Right lobe of liver (tissue), 4 donors: Measurements from ENCODE around the gene TM2D1.

Experiments used
- POLR2A ChIP-seq: fragments of 450-650 bp; IDR thresholded peaks from one replicate; pipeline ENCODE4 v1.6.1; 2017; ENCODE audit warnings: antibody characterized with exemption, mild to moderate bottlenecking
- TF ChIP-seq, protein P1 (sequence below), 4 donors: fragments of 200-600 bp in 3 of 4; fragments of 450-650 bp in 1 of 4; IDR thresholded peaks; one replicate each; pipeline versions ENCODE4 v1.5.1 to v1.8.0; 2016 to 2022; ENCODE audit warnings: antibody characterized with exemption in 4 of 4, mild to moderate bottlenecking in 2 of 4
- donor health status: DM: no; HTN: no; CAD: no.
- donor health status: DM: no; HTN: no; CAD: no.
- donor health status: DM: no; HTN: yes; CAD: no.

DNA sequence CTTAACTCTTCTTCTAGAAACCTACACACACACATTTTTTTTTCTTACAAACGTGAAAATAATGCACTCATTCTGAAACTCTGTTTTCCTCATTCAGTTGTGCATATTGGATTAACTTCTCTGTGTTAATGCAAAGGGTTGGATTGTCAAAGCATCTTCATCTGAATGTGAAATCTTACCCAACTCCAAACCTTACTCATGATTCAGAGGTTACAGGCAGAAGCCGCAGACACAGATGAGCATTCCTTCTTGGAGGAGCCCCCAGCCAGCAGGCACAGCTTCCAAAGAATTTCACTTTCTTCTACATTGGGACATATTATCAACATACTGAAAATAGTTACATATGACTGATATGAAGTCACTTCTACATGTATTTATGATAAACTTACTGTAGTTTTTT is 33.0 kb upstream of the TM2D1 start:
- TF ChIP-seq, protein P1, sequence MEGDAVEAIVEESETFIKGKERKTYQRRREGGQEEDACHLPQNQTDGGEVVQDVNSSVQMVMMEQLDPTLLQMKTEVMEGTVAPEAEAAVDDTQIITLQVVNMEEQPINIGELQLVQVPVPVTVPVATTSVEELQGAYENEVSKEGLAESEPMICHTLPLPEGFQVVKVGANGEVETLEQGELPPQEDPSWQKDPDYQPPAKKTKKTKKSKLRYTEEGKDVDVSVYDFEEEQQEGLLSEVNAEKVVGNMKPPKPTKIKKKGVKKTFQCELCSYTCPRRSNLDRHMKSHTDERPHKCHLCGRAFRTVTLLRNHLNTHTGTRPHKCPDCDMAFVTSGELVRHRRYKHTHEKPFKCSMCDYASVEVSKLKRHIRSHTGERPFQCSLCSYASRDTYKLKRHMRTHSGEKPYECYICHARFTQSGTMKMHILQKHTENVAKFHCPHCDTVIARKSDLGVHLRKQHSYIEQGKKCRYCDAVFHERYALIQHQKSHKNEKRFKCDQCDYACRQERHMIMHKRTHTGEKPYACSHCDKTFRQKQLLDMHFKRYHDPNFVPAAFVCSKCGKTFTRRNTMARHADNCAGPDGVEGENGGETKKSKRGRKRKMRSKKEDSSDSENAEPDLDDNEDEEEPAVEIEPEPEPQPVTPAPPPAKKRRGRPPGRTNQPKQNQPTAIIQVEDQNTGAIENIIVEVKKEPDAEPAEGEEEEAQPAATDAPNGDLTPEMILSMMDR (IDR thresholded peaks at IDR 0.05) = no peak
- no peak for TF ChIP-seq POLR2A
